A673 (cell line): ENCODE measurements around the gene APMAP. TPM values are rescaled to one million over a fixed set of nuclear protein-coding genes. Genes with fewer than 3 reads are reported as not detected.

Experiments
- BruUV-seq: library from RNA; stranded (reverse); fragments of 400-500 nt; replicated peaks from 2 replicates; lab custom pipeline; 2021; lab: Mats Ljungman, UMichigan
- CTCF ChIA-PET: fragments of 300-600 bp; sonication (Branson Sonifier 250); formaldehyde crosslinking; loops from one replicate; lab custom pipeline; 2022; ENCODE audit warnings: antibody characterized with exemption; lab: Charles Lee
- POLR2A ChIA-PET: fragments of 300-600 bp; sonication (Branson Sonifier 250); formaldehyde crosslinking; loops from one replicate; lab custom pipeline; 2022; ENCODE audit warnings: antibody characterized with exemption; ENCODE audit not compliant: low non-redundant PET; lab: Charles Lee
- DNase-seq: peaks from one replicate; pipeline ENCODE4 v3.0.0-alpha.2; 2015; ENCODE audit warnings: low spot score
- H3K27ac ChIP-seq: fragments of 200-600 bp; sonication (generic); 2 replicates; pipeline ENCODE4 v1.5.1; 2016; ENCODE audit warnings: mixed run types, low read depth, mild to moderate bottlenecking, mixed read lengths, antibody characterized with exemption, low read length; ENCODE audit not compliant: poor library complexity, severe bottlenecking
- H3K27me3 ChIP-seq: fragments of 200-600 bp; sonication (generic); replicated peaks from 2 replicates; pipeline ENCODE4 v1.6.1; 2017; ENCODE audit warnings: mixed run types, low read depth, mild to moderate bottlenecking, mixed read lengths, antibody characterized with exemption, low read length; ENCODE audit not compliant: insufficient read depth, poor library complexity
- H3K36me3 ChIP-seq: fragments of 200-600 bp; sonication (generic); 2 replicates; pipeline ENCODE4 v1.6.1; 2016; ENCODE audit warnings: mixed run types, mild to moderate bottlenecking, mixed read lengths, antibody characterized with exemption, low read length; ENCODE audit not compliant: insufficient read depth, poor library complexity, severe bottlenecking
- H3K4me1 ChIP-seq: fragments of 200-600 bp; sonication (generic); 2 replicates; pipeline ENCODE4 v1.6.1; 2017; ENCODE audit warnings: mixed run types, mild to moderate bottlenecking, mixed read lengths, antibody characterized with exemption, low read length; ENCODE audit not compliant: insufficient read depth, poor library complexity, severe bottlenecking
- H3K4me3 ChIP-seq: fragments of 200-600 bp; sonication (generic); 2 replicates; pipeline ENCODE4 v1.5.1; 2016; ENCODE audit warnings: low read depth, mixed run types, mild to moderate bottlenecking, mixed read lengths, low read length; ENCODE audit not compliant: poor library complexity, severe bottlenecking
- H3K9me3 ChIP-seq: fragments of 200-600 bp; sonication (generic); 2 replicates; pipeline ENCODE4 v1.6.1; 2016; ENCODE audit warnings: mixed run types, low read depth, mild to moderate bottlenecking, mixed read lengths, antibody characterized with exemption, low read length; ENCODE audit not compliant: poor library complexity, severe bottlenecking
- CTCF ChIP-seq: fragments of 300-800, 200-600 bp; sonication (generic); conservative IDR thresholded peaks from 2 replicates; pipeline ENCODE4 v1.5.1; 2017; ENCODE audit warnings: low read depth, mild to moderate bottlenecking, antibody characterized with exemption, low read length, moderate library complexity, mixed read lengths
- EZH2 ChIP-seq: fragments of 200-600 bp; sonication (generic); IDR thresholded peaks from 2 replicates; pipeline ENCODE4 v1.6.1; 2017; ENCODE audit warnings: borderline replicate concordance, low read depth, mild to moderate bottlenecking, mixed read lengths, antibody characterized with exemption, low read length; ENCODE audit not compliant: poor library complexity, severe bottlenecking
- intact Hi-C: fragments of 100-400 bp; cut with micrococcal nuclease; formaldehyde crosslinking; loops from one replicate; pipeline ENCODE4 v1.10.0; 2022; ENCODE audit not compliant: unreplicated experiment
- total RNA-seq: library from RNA; stranded (reverse); gene quantifications from 2 replicates; pipeline ENCODE4 v1.2.3, GENCODE V29; 2021

Gene APMAP
- total RNA-seq, 1 experiment from 2014 or later: 70.3 TPM

DNA sequence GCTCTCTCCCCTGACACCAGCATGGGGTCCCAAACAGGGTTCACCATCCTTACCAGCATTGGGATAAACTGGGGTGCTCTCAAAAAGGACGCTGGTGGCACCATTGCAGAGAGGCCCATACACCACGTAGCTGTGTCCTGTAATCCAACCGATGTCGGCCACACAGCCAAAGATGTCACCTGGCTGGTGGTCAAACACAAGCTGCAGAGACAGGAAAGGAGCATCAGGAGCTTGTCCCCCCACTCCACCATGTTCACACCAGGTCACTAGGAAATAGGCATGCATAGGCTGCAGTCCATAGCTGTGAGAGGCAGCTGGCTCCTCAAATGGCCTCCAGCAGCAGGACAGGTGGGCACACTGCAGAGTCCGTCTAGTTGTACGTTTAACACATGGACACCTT lies 28.8 kb upstream of the APMAP start:
- ChIA-PET CTCF (no interaction called here), POLR2A (no interaction called here)
- Histone ChIP-seq H3K27ac (no peak overlapping the region), H3K36me3 (no peaks in the 10 kb centered on the region), H3K9me3 (no peaks in the 10 kb centered on the region), H3K4me1 (no peaks in the 10 kb centered on the region), H3K27me3 (no peaks in the 10 kb centered on the region), H3K4me3 (no peak overlapping the region)
- BruUV-seq: no TSS peak
- intact Hi-C loops: no loop called here
- no peak for DNase-seq
- no peak for TF ChIP-seq CTCF
- TF ChIP-seq EZH2: no peak

DNA sequence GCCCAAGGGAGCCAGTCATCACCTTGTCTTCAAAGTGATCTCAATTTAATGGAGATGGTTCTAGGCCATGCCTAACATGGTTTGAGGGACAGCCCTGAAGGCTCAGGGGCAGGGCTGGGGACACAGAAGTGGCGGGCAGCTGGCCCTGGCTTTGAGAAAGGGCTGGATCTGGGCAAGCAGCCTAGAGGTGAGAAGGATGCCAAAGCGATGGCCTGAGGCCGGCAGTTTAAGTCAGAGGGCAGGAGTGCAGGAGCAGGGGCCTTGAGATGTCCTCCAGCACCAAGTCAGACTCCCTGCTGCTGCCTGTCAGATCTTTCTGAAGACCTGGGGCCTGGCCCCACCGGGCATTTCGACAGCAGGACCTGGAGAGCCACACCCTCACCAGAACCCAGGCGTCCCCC lies 28.4 kb upstream of the APMAP start:
- POLR2A ChIA-PET: no interaction called here

GRCh38 chr20:25020345-25020744 lies 27.8 kb upstream of the APMAP start:
- no peak for TF ChIP-seq EZH2
- no peak for TF ChIP-seq CTCF
- Histone ChIP-seq H3K4me1 (no peaks in the 10 kb centered on the region), H3K9me3 (no peaks in the 10 kb centered on the region), H3K36me3 (no peaks in the 10 kb centered on the region), H3K27ac (no peak overlapping the region), H3K27me3 (no peaks in the 10 kb centered on the region), H3K4me3 (no peak overlapping the region)
- intact Hi-C loops: no loop called here
- no peak for DNase-seq
- ChIA-PET CTCF (no interaction called here), POLR2A (no interaction called here)
- BruUV-seq: no TSS peak

More for the DNA sequence above, 28.4 kb upstream of the APMAP start:
- Histone ChIP-seq H3K27me3 (no peaks in the 10 kb centered on the region), H3K4me3 (no peak overlapping the region), H3K27ac (no peak overlapping the region), H3K4me1 (no peaks in the 10 kb centered on the region), H3K36me3 (no peaks in the 10 kb centered on the region), H3K9me3 (no peaks in the 10 kb centered on the region)
- BruUV-seq: no TSS peak
- CTCF ChIA-PET: no interaction called here
- intact Hi-C loops: no loop called here
- TF ChIP-seq EZH2 (no peak), CTCF (no peak)
- DNase-seq: no peak
